HG03139 (cell line): ENCODE measurements around the gene WDR43.

ENCODE experiments used
- ATAC-seq: cut with Tn5 transposase; IDR thresholded peaks from one replicate; pipeline ENCODE4 v1.9.1; 2021; ENCODE audit not compliant: unreplicated experiment

The WDR43 gene

DNA sequence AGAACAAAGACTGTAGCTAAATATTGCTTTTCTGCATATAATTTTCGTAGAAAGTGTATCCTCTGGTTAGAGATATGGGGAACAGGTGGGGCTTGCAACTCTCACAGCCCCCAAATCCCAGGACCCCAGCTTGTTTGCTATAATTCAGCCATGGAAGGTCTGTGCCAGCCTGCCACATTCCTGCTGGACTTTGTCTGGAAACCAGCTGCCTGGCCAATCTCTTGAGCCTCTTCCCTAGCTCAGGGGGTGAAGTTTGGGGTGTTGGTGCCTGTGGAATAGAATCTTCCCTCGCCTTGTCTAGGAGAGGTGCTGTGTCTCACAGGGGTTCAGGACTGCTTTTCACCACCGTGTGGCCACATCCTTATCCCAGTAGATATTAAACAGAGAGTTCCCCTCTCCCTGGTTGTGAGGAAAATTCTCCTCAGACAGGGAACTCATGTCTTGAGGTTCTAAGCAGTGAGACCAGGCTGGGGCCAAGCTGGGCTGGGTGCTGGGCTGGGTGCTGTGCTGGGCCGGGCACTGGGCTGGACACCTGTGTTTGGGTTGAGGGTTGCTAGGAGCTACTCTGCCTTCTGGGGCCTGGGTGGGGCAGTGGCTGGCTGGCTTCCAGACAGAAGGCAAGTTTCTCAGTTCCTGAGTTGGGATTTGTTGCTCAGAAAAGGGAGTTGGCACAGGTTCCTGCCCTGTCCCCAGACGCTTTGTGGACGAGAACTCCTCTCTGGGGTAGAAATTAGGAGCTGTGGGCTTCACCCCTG, 98.9 kb downstream of the WDR43 start:
- no peak for ATAC-seq

DNA sequence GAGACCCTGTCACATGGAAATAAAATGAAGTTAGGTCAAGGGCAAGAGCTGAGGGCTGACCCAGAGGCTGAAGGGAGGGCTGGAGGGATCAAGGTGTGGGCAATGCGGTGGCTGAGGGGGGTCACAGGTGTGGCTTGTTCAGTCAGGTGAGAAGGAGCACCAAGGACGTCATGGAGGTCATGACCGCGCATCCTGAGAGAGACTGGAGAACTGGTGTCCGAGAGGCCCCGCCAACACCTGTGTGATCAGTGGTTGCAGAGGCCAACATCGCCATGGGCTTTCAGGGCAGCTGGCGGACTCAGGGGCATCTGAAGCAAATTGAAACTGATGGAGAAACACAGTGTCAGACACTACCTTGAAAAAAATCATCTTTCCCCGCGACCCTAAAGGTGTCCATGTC, 99.6 kb downstream of the WDR43 start:
- no peak for ATAC-seq

DNA sequence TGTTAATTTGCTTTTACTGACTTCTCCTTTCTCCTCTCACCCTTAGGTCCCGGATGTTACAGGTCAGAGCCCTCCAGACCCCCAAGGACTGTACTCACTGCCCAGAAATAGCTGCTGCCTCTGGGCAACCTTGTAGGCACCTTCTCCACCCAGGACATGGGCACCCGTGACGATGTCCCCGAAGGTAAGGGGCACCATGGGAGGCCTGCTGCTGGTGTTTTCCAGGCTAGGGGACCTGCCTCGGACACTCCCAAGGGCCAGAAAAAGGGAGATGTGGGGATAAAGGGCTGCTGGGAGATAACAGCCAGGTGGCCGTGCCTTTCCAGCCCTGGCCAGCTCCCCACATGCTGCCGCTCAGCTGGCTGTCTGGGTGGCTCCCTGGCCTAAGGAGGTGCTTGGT, 100.2 kb downstream of the WDR43 start:
- ATAC-seq, result no peak

DNA sequence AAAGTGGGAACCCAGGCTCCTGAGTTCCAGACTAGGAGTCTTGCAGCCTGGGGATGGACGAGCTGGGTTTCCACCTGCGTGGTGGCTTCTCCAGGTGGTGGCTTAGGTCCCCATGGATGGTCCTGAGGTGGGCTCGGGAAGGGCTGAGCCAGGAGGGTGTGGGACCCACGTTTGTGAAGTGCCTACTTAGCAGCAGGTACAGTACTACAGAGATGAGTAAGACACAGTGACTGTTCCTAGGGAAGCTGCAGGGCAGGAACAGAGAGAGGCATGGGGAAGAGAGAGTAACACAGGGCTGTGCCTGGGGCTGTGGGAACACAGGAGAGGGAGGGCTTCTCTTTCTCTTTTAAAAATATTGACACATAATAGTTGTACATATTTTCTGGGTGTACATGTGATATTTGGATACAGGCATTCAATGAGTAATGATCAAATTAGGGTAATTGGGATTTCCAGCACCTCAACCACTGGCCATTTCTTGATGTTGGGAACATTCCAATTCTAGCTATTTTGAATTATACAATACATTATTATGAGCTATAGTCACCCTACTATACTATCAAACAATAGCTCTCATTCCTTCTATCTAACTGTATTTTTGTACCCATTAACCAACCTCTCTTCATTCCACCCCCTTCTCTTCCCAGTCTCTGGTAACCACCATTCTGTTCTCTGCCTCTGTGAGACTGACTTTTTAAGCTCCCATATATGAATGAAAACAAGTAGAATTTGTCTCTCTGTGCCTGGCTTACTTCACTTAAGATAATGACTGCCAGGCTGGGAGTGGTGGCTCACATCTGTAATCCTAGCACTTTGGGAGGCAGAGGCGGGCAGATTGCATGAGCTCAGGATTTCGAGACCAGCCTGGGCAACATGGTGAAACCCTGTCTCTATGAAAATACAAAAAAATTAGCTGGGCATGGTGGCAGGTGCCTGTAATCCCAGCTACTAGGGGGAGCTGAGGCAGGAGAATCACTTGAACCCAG, 101.6 kb downstream of the WDR43 start:
- ATAC-seq, result no peak

DNA sequence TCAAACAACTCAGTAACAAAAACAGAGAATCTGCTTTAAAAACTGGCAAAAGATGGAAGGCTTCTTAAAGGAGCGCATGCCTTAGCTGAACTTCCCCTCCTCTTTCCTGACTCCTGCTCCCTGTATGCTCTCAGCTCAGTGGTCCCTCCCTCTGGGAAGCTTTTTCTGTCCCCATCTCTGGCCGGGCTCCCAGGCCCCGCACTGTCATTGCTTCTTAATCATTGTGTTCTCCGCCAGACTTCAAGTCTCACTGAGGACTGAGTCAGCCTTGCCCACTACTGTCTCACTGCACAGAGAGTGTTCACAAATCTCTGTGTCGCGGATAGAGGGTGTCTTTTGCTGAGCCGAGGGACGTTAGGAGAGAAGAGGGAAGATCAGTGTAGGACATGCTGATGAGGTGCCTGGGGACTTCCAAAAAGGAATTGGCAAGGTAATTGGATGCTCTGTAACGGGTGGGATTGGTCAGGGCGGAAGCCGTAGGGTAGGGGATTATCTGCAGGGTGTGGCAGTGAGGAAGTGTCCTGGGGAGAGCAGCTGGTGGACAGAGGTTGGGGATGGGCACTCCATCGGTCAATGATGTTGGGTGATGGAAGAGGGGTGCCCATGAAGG, 102.9 kb downstream of the WDR43 start:
- no peak for ATAC-seq
